Cardiac fibroblast (primary cell): ENCODE measurements around the gene NTRK2.
"Not testable (repeated sequence)": the region's sequence is repeated elsewhere in the genome, so short reads cannot be mapped to it uniquely, and the experiment has no call there.

Source experiments
- DNase-seq, 2 donors: peaks; one replicate each; pipeline versions ENCODE4 v3.0.0 to v3.0.0-alpha.2; 2010; ENCODE audit warnings: low read depth in 2 of 2
- H3K4me3 ChIP-seq, 2 donors: replicated peaks in 1 of 2; 1 replicate in 1 of 2; 2 replicates in 1 of 2; pipeline ENCODE4 v1.5.1; 2011; ENCODE audit warnings: low read depth in 2 of 2, low read length in 2 of 2, mild to moderate bottlenecking in 2 of 2, moderate library complexity in 1 of 2
- TF ChIP-seq, protein P1 (sequence below): IDR thresholded peaks from one replicate; pipeline ENCODE4 v1.5.1; 2011; ENCODE audit warnings: low read depth, mild to moderate bottlenecking, low read length, inconsistent platforms

NTRK2 gene

DNA sequence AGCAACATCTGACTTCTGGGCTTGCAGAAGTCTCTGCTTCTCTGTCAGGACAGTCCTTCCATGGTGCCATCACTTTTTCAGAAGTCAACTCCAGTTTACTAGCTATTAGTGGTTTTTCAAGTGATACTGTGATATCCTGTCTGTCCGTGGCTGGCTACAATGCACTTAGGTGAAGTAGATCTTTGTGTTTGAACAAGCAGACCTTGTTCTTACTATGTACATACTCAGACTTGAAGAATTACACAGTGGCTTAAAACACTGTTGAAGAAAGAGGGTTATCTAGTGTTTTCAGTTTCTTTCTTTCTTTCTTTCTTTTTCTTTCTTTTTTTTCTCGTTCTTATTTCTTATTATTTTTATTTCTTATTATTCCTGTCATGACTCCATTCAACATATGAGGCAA lies 228.7 kb downstream of the NTRK2 start:
- H3K4me3 ChIP-seq, result no peak overlapping the region
- TF ChIP-seq, protein P1, sequence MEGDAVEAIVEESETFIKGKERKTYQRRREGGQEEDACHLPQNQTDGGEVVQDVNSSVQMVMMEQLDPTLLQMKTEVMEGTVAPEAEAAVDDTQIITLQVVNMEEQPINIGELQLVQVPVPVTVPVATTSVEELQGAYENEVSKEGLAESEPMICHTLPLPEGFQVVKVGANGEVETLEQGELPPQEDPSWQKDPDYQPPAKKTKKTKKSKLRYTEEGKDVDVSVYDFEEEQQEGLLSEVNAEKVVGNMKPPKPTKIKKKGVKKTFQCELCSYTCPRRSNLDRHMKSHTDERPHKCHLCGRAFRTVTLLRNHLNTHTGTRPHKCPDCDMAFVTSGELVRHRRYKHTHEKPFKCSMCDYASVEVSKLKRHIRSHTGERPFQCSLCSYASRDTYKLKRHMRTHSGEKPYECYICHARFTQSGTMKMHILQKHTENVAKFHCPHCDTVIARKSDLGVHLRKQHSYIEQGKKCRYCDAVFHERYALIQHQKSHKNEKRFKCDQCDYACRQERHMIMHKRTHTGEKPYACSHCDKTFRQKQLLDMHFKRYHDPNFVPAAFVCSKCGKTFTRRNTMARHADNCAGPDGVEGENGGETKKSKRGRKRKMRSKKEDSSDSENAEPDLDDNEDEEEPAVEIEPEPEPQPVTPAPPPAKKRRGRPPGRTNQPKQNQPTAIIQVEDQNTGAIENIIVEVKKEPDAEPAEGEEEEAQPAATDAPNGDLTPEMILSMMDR, result no peak
- DNase-seq, result no peak

DNA sequence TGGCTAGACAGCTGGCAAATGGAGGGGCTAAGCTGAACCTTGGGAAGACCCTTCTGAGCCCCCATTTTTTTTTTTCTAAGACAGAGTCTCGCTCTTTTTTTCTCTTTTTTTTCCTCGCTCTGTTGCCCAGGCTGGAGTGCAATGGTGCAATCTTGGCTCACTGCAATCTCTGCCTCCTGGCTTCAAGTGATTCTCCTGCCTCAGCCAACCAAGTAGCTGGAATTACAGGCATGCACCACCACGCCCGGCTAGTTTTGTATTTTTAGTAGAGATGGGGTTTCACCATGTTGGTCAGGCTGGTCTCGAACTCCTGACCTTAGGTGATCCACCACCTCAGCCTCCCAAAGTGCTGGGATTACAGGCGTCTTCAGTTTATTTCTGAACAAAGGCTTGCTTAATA lies 229.1 kb downstream of the NTRK2 start:
- not testable (repeated sequence) for DNase-seq, H3K4me3 ChIP-seq

DNA sequence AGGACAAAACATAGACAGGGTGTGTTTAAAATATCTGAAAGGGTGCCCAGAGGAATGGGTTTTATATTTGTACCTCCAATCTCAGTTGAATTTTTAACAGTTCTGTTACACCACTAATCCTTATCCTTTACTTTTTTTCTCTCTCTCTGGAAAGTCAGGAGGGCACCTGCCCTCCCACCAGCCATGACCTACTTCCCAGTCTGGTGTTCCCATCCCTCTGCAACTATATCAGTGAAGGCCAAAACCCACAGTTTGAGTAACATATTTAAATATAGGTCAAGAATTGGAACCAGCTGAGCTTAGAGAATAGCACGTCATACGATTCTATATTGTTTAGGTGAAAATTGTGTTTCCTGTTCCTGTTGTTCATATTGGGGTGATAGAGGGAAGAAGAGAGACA lies 229.8 kb downstream of the NTRK2 start:
- TF ChIP-seq, protein P1, result no peak
- no peak for DNase-seq
- no peak overlapping the region for H3K4me3 ChIP-seq

DNA sequence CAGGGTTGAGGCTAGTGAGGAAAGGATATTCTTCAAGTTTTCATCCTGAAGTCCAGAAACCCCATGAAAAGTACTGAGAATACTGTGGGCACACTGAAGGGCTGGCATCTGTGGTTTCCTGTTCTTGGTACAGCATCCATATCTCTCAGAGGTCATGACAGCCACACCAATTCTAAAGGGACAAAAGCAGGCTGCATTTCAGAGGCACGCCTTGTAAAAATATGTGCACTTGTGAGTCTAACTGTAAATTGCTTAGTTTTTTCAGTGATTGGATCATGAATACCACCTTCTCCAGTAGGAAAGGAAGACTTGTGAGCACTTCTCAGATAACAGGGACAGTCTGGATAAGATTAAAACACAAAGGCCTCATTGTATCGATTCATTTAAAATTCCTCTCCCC lies 230.9 kb downstream of the NTRK2 start:
- TF ChIP-seq, protein P1, result no peak
- no peak for DNase-seq
- H3K4me3 ChIP-seq, result no peak overlapping the region

DNA sequence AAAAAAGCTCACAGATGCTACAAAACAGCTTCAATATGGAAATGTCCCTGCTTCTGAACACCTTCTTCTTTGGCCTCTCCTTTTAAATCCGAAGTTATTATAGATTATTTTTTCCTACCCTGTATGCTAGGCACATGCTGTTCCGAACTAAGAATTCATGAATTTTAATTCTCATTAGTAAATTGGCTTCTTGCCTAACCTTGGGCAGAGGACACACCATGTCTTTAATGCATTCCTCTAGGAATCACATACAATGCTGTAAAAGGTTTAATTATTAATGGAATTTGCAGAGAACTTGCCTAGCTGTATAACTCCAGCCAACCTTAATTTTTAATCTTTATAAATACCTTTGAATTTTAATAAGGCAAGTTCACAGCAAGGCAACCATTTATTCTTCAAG lies 234.4 kb downstream of the NTRK2 start:
- H3K4me3 ChIP-seq, result no peak overlapping the region
- TF ChIP-seq, protein P1, result no peak
- DNase-seq, result no peak

DNA sequence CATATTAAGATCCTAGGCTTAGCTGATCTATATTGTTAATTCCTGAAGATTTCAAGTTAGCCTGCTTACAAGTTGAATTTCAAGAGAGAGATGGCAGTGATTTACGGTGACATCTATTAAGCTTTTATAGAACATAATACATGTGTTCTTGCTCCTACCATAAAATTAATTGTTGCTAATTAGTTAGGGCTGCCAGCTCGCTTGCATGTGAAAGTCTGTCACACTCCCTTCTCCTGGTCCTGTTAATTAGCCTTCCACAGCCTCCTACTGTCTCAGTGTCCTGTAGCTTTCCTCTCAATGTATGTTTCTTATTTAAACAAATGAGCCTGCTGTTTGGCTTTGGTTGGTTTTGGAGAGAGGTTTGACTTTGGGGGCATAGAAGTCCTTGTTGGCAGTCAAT lies 247.2 kb downstream of the NTRK2 start:
- TF ChIP-seq, protein P1, result no peak
- H3K4me3 ChIP-seq, result no peak overlapping the region
- DNase-seq, result no peak

DNA sequence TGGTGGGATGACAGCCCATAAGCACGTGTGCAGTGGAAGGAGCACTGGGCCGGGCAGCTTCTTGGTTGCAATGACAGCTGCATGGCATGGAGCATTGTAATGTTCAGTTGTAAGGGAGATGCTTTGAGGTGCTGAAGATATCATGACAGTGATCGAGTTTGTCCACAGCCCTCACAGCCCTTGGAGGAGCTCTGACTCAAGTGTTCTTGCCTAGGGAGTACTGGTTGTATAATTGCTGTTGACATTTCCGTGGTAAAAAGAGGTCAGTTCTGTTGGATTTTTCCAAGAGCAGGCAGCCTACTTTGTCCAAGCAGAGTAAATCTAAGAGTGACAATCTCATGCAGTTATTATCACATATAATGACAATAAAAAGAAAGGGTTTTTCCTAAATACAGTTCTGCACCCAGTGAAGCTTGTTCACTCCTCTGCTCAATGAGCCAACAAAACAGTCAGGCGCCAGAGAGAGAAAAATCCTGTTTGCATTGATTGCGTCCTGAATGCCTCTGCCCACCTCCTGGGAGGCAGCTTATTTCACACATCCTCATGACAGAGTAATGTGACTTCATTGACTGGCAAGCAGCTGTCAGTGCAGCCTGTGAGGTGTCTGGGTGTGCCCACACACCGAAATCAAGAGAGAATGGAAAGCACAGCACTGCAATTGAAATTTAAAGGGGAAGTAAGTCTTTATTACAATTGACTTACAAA lies 248.0 kb downstream of the NTRK2 start:
- H3K4me3 ChIP-seq, result no peak overlapping the region
- TF ChIP-seq, protein P1, result no peak
- DNase-seq, result no peak
